Naive thymus-derived CD8-positive, alpha-beta T cell (primary cell): ENCODE measurements around the gene CBX4. TPM values are rescaled to one million over a fixed set of nuclear protein-coding genes. Genes with fewer than 3 reads are reported as not detected.

Source experiments
- ATAC-seq, 2 donors: fragments of 150-1000 bp; cut with Tn5 transposase in 1 of 2; sonication (Bioruptor Pico), chemical (Tn5 transposase) in 1 of 2; 1 replicate in 1 of 2; 2 replicates in 1 of 2; pipeline ENCODE4 v1.10.0; 2021; ENCODE audit warnings: mild to moderate bottlenecking in 2 of 2, moderate library complexity in 2 of 2
- POLR2A ChIA-PET: fragments of 350-600 bp; sonication (Branson Sonifier 250); formaldehyde crosslinking; loops from one replicate; lab custom pipeline; 2021; ENCODE audit warnings: antibody characterized with exemption; lab: Charles Lee
- DNase-seq, 10 donors: peaks; one replicate each; pipeline versions ENCODE4 v3.0.0 to v3.0.0-alpha.2; 2020 to 2022
- H3K27ac Mint-ChIP-seq, 10 donors: one replicate each; pipeline ENCODE4 v1.8.0; 2020 to 2022; ENCODE audit warnings: mild to moderate bottlenecking in 10 of 10, mixed read lengths in 10 of 10, moderate library complexity in 4 of 10, inconsistent platforms in 1 of 10
- H3K27me3 Mint-ChIP-seq, 5 donors: one replicate each; pipeline ENCODE4 v1.8.0; 2021 to 2022; ENCODE audit warnings: mixed read lengths in 5 of 5
- H3K36me3 Mint-ChIP-seq, 3 donors: one replicate each; pipeline ENCODE4 v1.8.0; 2020 to 2022; ENCODE audit warnings: mixed read lengths in 3 of 3, mild to moderate bottlenecking in 2 of 3, inconsistent platforms in 1 of 3
- H3K4me1 Mint-ChIP-seq, 4 donors: one replicate each; pipeline ENCODE4 v1.8.0; 2021 to 2022; ENCODE audit warnings: mixed read lengths in 4 of 4
- H3K4me3 Mint-ChIP-seq, 10 donors: one replicate each; pipeline ENCODE4 v1.8.0; 2020 to 2022; ENCODE audit warnings: mild to moderate bottlenecking in 10 of 10, mixed read lengths in 10 of 10, moderate library complexity in 6 of 10, inconsistent platforms in 1 of 10
- H3K9me3 Mint-ChIP-seq, 9 donors: one replicate each; pipeline ENCODE4 v1.8.0; 2020 to 2022; ENCODE audit warnings: mixed read lengths in 9 of 9, mild to moderate bottlenecking in 3 of 9, inconsistent platforms in 1 of 9, moderate library complexity in 1 of 9
- polyA plus RNA-seq, 3 donors: library from polyadenylated mRNA; unstranded; fragments of 300-500 nt; fragmentation: Illumina TruSeq; gene quantifications; one replicate each; pipeline ENCODE4 v1.2.3, GENCODE V29; 2021
- total RNA-seq, 8 experiments: library from RNA in 2 of 8; stranded (reverse) in 2 of 8; gene quantifications; one replicate each; pipeline ENCODE4 v1.2.3 and lab custom pipeline; 2021 to 2026

CBX4 gene
- total and polyA plus RNA-seq, 5 experiments from 2014 or later, result 4.3 to 80.7 (median 16.0) TPM

GRCh38 chr17:79799174-79799537 lies 40.1 kb downstream of the CBX4 start:
- no peak for ATAC-seq
- H3K4me1 Mint-ChIP-seq, result peaks cover 12 to 46% (median 42%) of the 10 kb centered on the region in 4 donors
- peak overlapping the region; percentile 16 to 72 (median 60) for H3K4me3 Mint-ChIP-seq
- DNase-seq, result no peak
- H3K36me3 Mint-ChIP-seq, result peaks cover 0 to 14% (median 0%) of the 10 kb centered on the region in 3 donors
- peaks cover 23 to 51% (median 26%) of the 10 kb centered on the region in 5 donors for H3K27me3 Mint-ChIP-seq
- POLR2A ChIA-PET, result interaction anchor here (0.7 to 7.0 kb wide), 3 partner anchors 11 to 195 kb away, joined by 3 to 152 read pairs (median 83); partner anchors contain the start of gene CBX4
- peak overlapping the region in 4 of 10 donors; percentile 44 to 68 (median 58) for H3K27ac Mint-ChIP-seq
- peaks cover 0 to 6% (median 0%) of the 10 kb centered on the region in 9 donors for H3K9me3 Mint-ChIP-seq

- H3K4me1 Mint-ChIP-seq, result peaks cover 13 to 48% (median 41%) of the 10 kb centered on the region in 4 donors
- H3K4me3 Mint-ChIP-seq, result peak overlapping the region; percentile 36 to 80 (median 62)
- H3K27ac Mint-ChIP-seq, result peak overlapping the region in 8 of 10 donors; percentile 20 to 93 (median 58)
- ATAC-seq, result no peak
- POLR2A ChIA-PET, result interaction anchor here (0.8 to 7.0 kb wide), 7 partner anchors 12 to 656 kb away, joined by 3 to 152 read pairs (median 5); partner anchors contain the start of genes CBX2 and CBX4
- peaks cover 23 to 46% (median 27%) of the 10 kb centered on the region in 5 donors for H3K27me3 Mint-ChIP-seq
- H3K9me3 Mint-ChIP-seq, result peaks cover 0 to 6% (median 0%) of the 10 kb centered on the region in 9 donors
- peak in 1 of 10 donors; percentile 50 for DNase-seq
- H3K36me3 Mint-ChIP-seq, result peaks cover 0 to 14% (median 0%) of the 10 kb centered on the region in 3 donors
Observed at GRCh38 chr17:79798299-79799173, 40.7 kb downstream of the CBX4 start.

GRCh38 chr17:79797492-79798298 lies 41.5 kb downstream of the CBX4 start:
- ATAC-seq (peak; percentile 29 to 32), DNase-seq (no peak)
- H3K4me1 Mint-ChIP-seq, result peaks cover 13 to 48% (median 40%) of the 10 kb centered on the region in 4 donors
- peaks cover 0 to 6% (median 0%) of the 10 kb centered on the region in 9 donors for H3K9me3 Mint-ChIP-seq
- H3K27ac Mint-ChIP-seq, result peak overlapping the region in 2 of 10 donors; percentile 53 to 63
- POLR2A ChIA-PET, result interaction anchor here (0.6 to 7.0 kb wide), 14 partner anchors 13 to 909 kb away, joined by 3 to 152 read pairs (median 4); partner anchors contain the start of genes CBX2 and CBX4
- H3K36me3 Mint-ChIP-seq, result peaks cover 0 to 14% (median 0%) of the 10 kb centered on the region in 3 donors
- H3K4me3 Mint-ChIP-seq, result peak overlapping the region in 5 of 10 donors; percentile 82 to 94 (median 89)
- peaks cover 23 to 40% (median 27%) of the 10 kb centered on the region in 5 donors for H3K27me3 Mint-ChIP-seq

GRCh38 chr17:79796763-79797491 lies 42.3 kb downstream of the CBX4 start, which contains the start of gene CBX8:
Gene CBX8, minus strand, starts transcription at chr17:79797077. Its CDS starts 79 bp downstream, at chr17:79796998.
- Mint-ChIP-seq H3K9me3 (peaks cover 0 to 6% (median 0%) of the 10 kb centered on the region in 9 donors), H3K27ac (peak within 1 kb of the TSS; percentile 53 to 97 (median 90)), H3K27me3 (peaks cover 21 to 40% (median 30%) of the 10 kb centered on the region in 5 donors), H3K4me1 (peaks cover 13 to 47% (median 43%) of the 10 kb centered on the region in 4 donors), H3K36me3 (peaks cover 0 to 13% (median 0%) of the 10 kb centered on the region in 3 donors), H3K4me3 (peak within 1 kb of the TSS; percentile 82 to 94 (median 88))
- peak; percentile 82 to 85 for ATAC-seq
- POLR2A ChIA-PET, result interaction anchor here (0.6 to 7.0 kb wide), 12 partner anchors 13 to 909 kb away, joined by 3 to 152 read pairs (median 6); partner anchors contain the start of genes CBX2 and CBX4
- DNase-seq, result peak; percentile 96 to 100 (median 98)

GRCh38 chr17:79796444-79796762 lies 42.8 kb downstream of the CBX4 start:
- Mint-ChIP-seq H3K27ac (peak overlapping the region; percentile 37 to 89 (median 84)), H3K36me3 (peaks cover 0 to 11% (median 0%) of the 10 kb centered on the region in 3 donors), H3K4me1 (peaks cover 13 to 46% (median 40%) of the 10 kb centered on the region in 4 donors), H3K9me3 (peaks cover 0 to 6% (median 0%) of the 10 kb centered on the region in 9 donors), H3K27me3 (peaks cover 15 to 37% (median 27%) of the 10 kb centered on the region in 5 donors), H3K4me3 (peak overlapping the region; percentile 82 to 94 (median 88))
- POLR2A ChIA-PET, result interaction anchor here (0.8 to 7.0 kb wide), 10 partner anchors 14 to 659 kb away, joined by 3 to 152 read pairs (median 8); partner anchors contain the start of genes CBX2 and CBX4
- ATAC-seq (no peak), DNase-seq (no peak)

GRCh38 chr17:79795795-79796443 lies 43.3 kb downstream of the CBX4 start:
- peaks cover 0 to 6% (median 0%) of the 10 kb centered on the region in 9 donors for H3K9me3 Mint-ChIP-seq
- ATAC-seq (no peak), DNase-seq (no peak)
- H3K4me1 Mint-ChIP-seq, result peaks cover 13 to 49% (median 42%) of the 10 kb centered on the region in 4 donors
- POLR2A ChIA-PET, result interaction anchor here (1.1 to 7.0 kb wide), 6 partner anchors 8 to 201 kb away, joined by 4 to 152 read pairs (median 14); partner anchors contain the start of genes CBX2 and CBX4
- H3K36me3 Mint-ChIP-seq, result peaks cover 0 to 11% (median 0%) of the 10 kb centered on the region in 3 donors
- peak overlapping the region; percentile 37 to 89 (median 82) for H3K27ac Mint-ChIP-seq
- H3K27me3 Mint-ChIP-seq, result peaks cover 15 to 40% (median 27%) of the 10 kb centered on the region in 5 donors
- H3K4me3 Mint-ChIP-seq, result peak overlapping the region; percentile 82 to 94 (median 88)

- peaks cover 11 to 39% (median 20%) of the 10 kb centered on the region in 5 donors for H3K27me3 Mint-ChIP-seq
- no peak for ATAC-seq
- POLR2A ChIA-PET, result interaction anchor here (0.8 to 3.9 kb wide), 7 partner anchors 9 to 202 kb away, joined by 3 to 14 read pairs (median 4); no protein-coding TSS in a partner anchor
Observed at GRCh38 chr17:79794659-79795511, 44.4 kb downstream of the CBX4 start.

GRCh38 chr17:79793924-79794304 lies 45.3 kb downstream of the CBX4 start:
- Mint-ChIP-seq H3K4me3 (peak overlapping the region in 2 of 10 donors; percentile 52 to 54), H3K27ac (peak overlapping the region in 1 of 10 donors; percentile 76), H3K27me3 (peaks cover 6 to 38% (median 17%) of the 10 kb centered on the region in 5 donors), H3K4me1 (peaks cover 5 to 39% (median 33%) of the 10 kb centered on the region in 4 donors), H3K36me3 (peaks cover 0 to 9% (median 0%) of the 10 kb centered on the region in 3 donors), H3K9me3 (peaks cover 0 to 2% (median 0%) of the 10 kb centered on the region in 9 donors)
- POLR2A ChIA-PET, result interaction anchor here (0.6 to 2.1 kb wide), 7 partner anchors 9 to 203 kb away, joined by 3 to 7 read pairs (median 4); no protein-coding TSS in a partner anchor
- DNase-seq, result no peak
- ATAC-seq, result no peak

More at GRCh38 chr17:79794659-79795511, 44.4 kb downstream of the CBX4 start:
- peaks cover 0 to 2% (median 0%) of the 10 kb centered on the region in 9 donors for H3K9me3 Mint-ChIP-seq
- peaks cover 0 to 9% (median 0%) of the 10 kb centered on the region in 3 donors for H3K36me3 Mint-ChIP-seq
- DNase-seq, result no peak
- no peak overlapping the region for H3K27ac Mint-ChIP-seq
- H3K4me3 Mint-ChIP-seq, result peak overlapping the region in 2 of 10 donors; percentile 4 to 51
- H3K4me1 Mint-ChIP-seq, result peaks cover 10 to 42% (median 40%) of the 10 kb centered on the region in 4 donors

- peak overlapping the region in 1 of 10 donors; percentile 76 for H3K27ac Mint-ChIP-seq
- H3K36me3 Mint-ChIP-seq, result peaks cover 0 to 7% (median 0%) of the 10 kb centered on the region in 3 donors
- DNase-seq (no peak), ATAC-seq (no peak)
- H3K4me1 Mint-ChIP-seq, result peaks cover 3 to 35% (median 27%) of the 10 kb centered on the region in 4 donors
- peaks cover 0 to 2% (median 0%) of the 10 kb centered on the region in 9 donors for H3K9me3 Mint-ChIP-seq
- POLR2A ChIA-PET, result interaction anchor here (0.6 to 2.1 kb wide), 5 partner anchors 9 to 160 kb away, joined by 3 to 7 read pairs (median 4); no protein-coding TSS in a partner anchor
- peak overlapping the region in 2 of 10 donors; percentile 20 to 52 for H3K4me3 Mint-ChIP-seq
- peaks cover 10 to 38% (median 17%) of the 10 kb centered on the region in 5 donors for H3K27me3 Mint-ChIP-seq
Observed at GRCh38 chr17:79792984-79793923, 46.0 kb downstream of the CBX4 start.
